Renal cortex interstitium (tissue), 15 donors: ENCODE measurements around the gene OR4X1. TPM values are rescaled to one million over a fixed set of nuclear protein-coding genes. Genes with fewer than 3 reads are reported as not detected.
"Not testable (repeated sequence)": the region's sequence is repeated elsewhere in the genome, so short reads cannot be mapped to it uniquely, and the experiment has no call there.

Experiments used
- DNase-seq, 11 donors: peaks; one replicate each; pipeline ENCODE4 v3.0.0-alpha.2; 2013; ENCODE audit warnings: low read depth in 9 of 11, low spot score in 4 of 11; ENCODE audit errors: extremely low read depth in 1 of 11
- long read RNA-seq, 16 experiments: transcript quantifications; one replicate each; lab custom pipeline, GENCODE V29; 2026
- polyA plus RNA-seq, 3 donors: library from polyadenylated mRNA; unstranded; fragments of 120-200 nt; gene quantifications; one replicate each; pipeline ENCODE4 v1.2.1, GENCODE V29; 2013; ENCODE audit not compliant: insufficient read length in 3 of 3

The OR4X1 gene
- polyA plus RNA-seq: not detected
- long read RNA-seq, donor 1: 0 reads
- long read RNA-seq, donor 2: 0 reads
- long read RNA-seq, donor 3: 0 reads
- long read RNA-seq, donor 4: 0 reads
- long read RNA-seq, donor 5: 0 reads
- long read RNA-seq, donor 6: 0 reads
- long read RNA-seq, donor 7: 0 reads
- long read RNA-seq, donor 8: 0 reads
- long read RNA-seq, donor 9: 0 reads
- long read RNA-seq, donor 10: 0 reads
- long read RNA-seq, donor 11: 0 reads
- long read RNA-seq, donor 12: 0 reads
- long read RNA-seq, donor 13: 0 reads
- long read RNA-seq, donor 14: 0 reads
- long read RNA-seq, donor 15: 0 reads
- long read RNA-seq, donor 16: 0 reads

- DNase-seq: no peak
Measured at GRCh38 chr11:48263423-48263911, at the start of gene OR4X1. Gene OR4X1, plus strand, starts transcription at chr11:48263861. Its CDS starts 0 bp downstream, at chr11:48263861.

- DNase-seq: no peak
Measured at GRCh38 chr11:48216510-48216909, 47.2 kb upstream of the OR4X1 start, which contains the start of gene OR4B1. Gene OR4B1, plus strand, starts transcription at chr11:48216810. Its CDS starts 0 bp downstream, at chr11:48216810.

- DNase-seq: no peak
Measured at GRCh38 chr11:48228761-48229160, 34.9 kb upstream of the OR4X1 start.

- not testable (repeated sequence) for DNase-seq
Measured at GRCh38 chr11:48230057-48230456, 33.6 kb upstream of the OR4X1 start.

GRCh38 chr11:48237727-48238126, 25.9 kb upstream of the OR4X1 start:
- DNase-seq: no peak

GRCh38 chr11:48242501-48242900, 21.2 kb upstream of the OR4X1 start:
- no peak for DNase-seq

- no peak for DNase-seq
Measured at GRCh38 chr11:48244804-48245203, 18.9 kb upstream of the OR4X1 start, which contains the start of gene OR4X2. Gene OR4X2, plus strand, starts transcription at chr11:48245104. Its CDS starts 0 bp downstream, at chr11:48245104.

GRCh38 chr11:48248902-48249301, 14.8 kb upstream of the OR4X1 start:
- DNase-seq: no peak

- DNase-seq: no peak
Measured at GRCh38 chr11:48261600-48261999, 2.1 kb upstream of the OR4X1 start.

- no peak for DNase-seq
Measured at GRCh38 chr11:48270621-48271020, 7.0 kb downstream of the OR4X1 start.

GRCh38 chr11:48272606-48273005, 8.9 kb downstream of the OR4X1 start:
- DNase-seq: no peak

GRCh38 chr11:48305923-48306322, 42.3 kb downstream of the OR4X1 start, which contains the start of gene OR4S1:
Gene OR4S1, plus strand, starts transcription at chr11:48306223. Its CDS starts 0 bp downstream, at chr11:48306223.
- DNase-seq: no peak

- DNase-seq: peak in 10 of 11 donors; percentile 5 to 46 (median 18)
Measured at GRCh38 chr11:48307760-48308386, 44.2 kb downstream of the OR4X1 start.

- DNase-seq: not testable (repeated sequence)
Measured at GRCh38 chr11:48313590-48313989, 49.9 kb downstream of the OR4X1 start.

Other genes starting within 250 kb of the OR4X1 start
- not detected for gene OR4B1, start 47.1 kb upstream of the OR4X1 start, polyA plus RNA-seq
- not detected for gene OR4X2, start 18.8 kb upstream of the OR4X1 start, polyA plus RNA-seq
- not detected for gene OR4S1, start 42.4 kb downstream of the OR4X1 start, polyA plus RNA-seq
- gene OR4C3, start 61.1 kb downstream of the OR4X1 start, polyA plus RNA-seq: not detected
- not detected for gene OR4C5, start 102.6 kb downstream of the OR4X1 start, polyA plus RNA-seq
- gene OR4A47, start 224.9 kb downstream of the OR4X1 start, polyA plus RNA-seq: not detected